ENCODE data around the gene NARS2. TPM values are rescaled to one million over a fixed set of nuclear protein-coding genes. Genes with fewer than 3 reads are reported as not detected.

The NARS2 gene
- total and polyA plus RNA-seq, 8 donors, result 5.1 to 15.0 (median 7.9) TPM

GRCh38 chr11:78386215-78386941 is 188.3 kb downstream of the NARS2 start:
- DNase-seq (no peak), FAIRE-seq (no peak), ATAC-seq (no peak)
- no peak overlapping the region for H3K27ac ChIP-seq
- no peaks in the 10 kb centered on the region for H3K9me3 ChIP-seq
- WGBS, 2 donors, result 91 to 92% methylated on average over 3 of the region's 3 CpGs
- no peak for TF ChIP-seq CTCF (IDR thresholded peaks at IDR 0.05)
- no peaks in the 10 kb centered on the region for H3K4me1 ChIP-seq
- no peak overlapping the region for H3K4me3 ChIP-seq
- no peaks in the 10 kb centered on the region for H3K27me3 ChIP-seq
- intact Hi-C loops (cut with DNase I), result no loop called here
- H3K36me3 ChIP-seq, result no peaks in the 10 kb centered on the region

Other genes starting within 250 kb of the NARS2 start
- 10 to 100 TPM in 3 of 6 donors, 1 to 10 TPM in 3; 6.7 to 17.8 (median 10.4) TPM for gene GAB2, start 157.0 kb downstream of the NARS2 start, total RNA-seq
- gene GAB2, start 157.0 kb downstream of the NARS2 start, polyA plus RNA-seq, result 1 to 10 TPM; 3.1 to 3.3 TPM